Measurements from ENCODE around the gene CTXND2. TPM values are rescaled to one million over a fixed set of nuclear protein-coding genes. Genes with fewer than 3 reads are reported as not detected.

Gene CTXND2
- total and polyA plus RNA-seq, 4 experiments from 2014 or later, result not detected

Other genes starting within 250 kb of the CTXND2 start
- 10 to 100 TPM; 29.7 to 30.4 TPM for gene GOLPH3L, start 190.0 kb upstream of the CTXND2 start, total RNA-seq
- gene GOLPH3L, start 190.0 kb upstream of the CTXND2 start, polyA plus RNA-seq, result 10 to 100 TPM; 16.7 to 25.7 TPM
- gene HORMAD1, start 166.2 kb upstream of the CTXND2 start, total RNA-seq, result under 1 TPM in 1 of 2 experiments, not detected in 1; 0.64 TPM
- not detected for gene HORMAD1, start 166.2 kb upstream of the CTXND2 start, polyA plus RNA-seq
- 100 to 1,000 TPM; 119 TPM for gene CTSS, start 121.4 kb upstream of the CTXND2 start, total RNA-seq
- 100 to 1,000 TPM; 146 to 172 TPM for gene CTSS, start 121.4 kb upstream of the CTXND2 start, polyA plus RNA-seq
- gene CTSK, start 78.9 kb upstream of the CTXND2 start, total RNA-seq, result 1 to 10 TPM; 5.9 to 6.6 TPM
- under 1 TPM in 1 of 2 donors, not detected in 1; 0.56 TPM for gene CTSK, start 78.9 kb upstream of the CTXND2 start, polyA plus RNA-seq
- gene ARNT, start 10.5 kb upstream of the CTXND2 start, total RNA-seq, result 10 to 100 TPM; 36.6 to 37.7 TPM
- gene ARNT, start 10.5 kb upstream of the CTXND2 start, polyA plus RNA-seq, result 10 to 100 TPM; 20.2 to 25.5 TPM
- 10 to 100 TPM; 71.4 to 72.6 TPM for gene SETDB1, start 39.2 kb downstream of the CTXND2 start, total RNA-seq
- gene SETDB1, start 39.2 kb downstream of the CTXND2 start, polyA plus RNA-seq, result 10 to 100 TPM in 1 of 2 donors, 1 to 10 TPM in 1; 9.8 to 14.2 TPM
- 100 to 1,000 TPM; 145 to 149 TPM for gene CERS2, start 87.7 kb downstream of the CTXND2 start, total RNA-seq
- gene CERS2, start 87.7 kb downstream of the CTXND2 start, polyA plus RNA-seq, result 100 to 1,000 TPM; 184 to 206 TPM
- gene ANXA9, start 95.2 kb downstream of the CTXND2 start, total RNA-seq, result under 1 TPM in 1 of 2 experiments, not detected in 1; 0.17 TPM
- gene ANXA9, start 95.2 kb downstream of the CTXND2 start, polyA plus RNA-seq, result under 1 TPM; 0.23 to 0.33 TPM
- gene MINDY1, start 119.8 kb downstream of the CTXND2 start, total RNA-seq, result 10 to 100 TPM; 31.4 to 32.1 TPM
- gene MINDY1, start 119.8 kb downstream of the CTXND2 start, polyA plus RNA-seq, result 10 to 100 TPM in 1 of 2 donors, 1 to 10 TPM in 1; 6.5 to 17.6 TPM
- gene PRUNE1, start 121.3 kb downstream of the CTXND2 start, total RNA-seq, result 10 to 100 TPM; 35.0 to 38.9 TPM
- gene PRUNE1, start 121.3 kb downstream of the CTXND2 start, polyA plus RNA-seq, result 10 to 100 TPM; 52.6 to 59.0 TPM
- 1 to 10 TPM; 4.6 to 8.3 TPM for gene BNIPL, start 149.4 kb downstream of the CTXND2 start, total RNA-seq
- not detected for gene BNIPL, start 149.4 kb downstream of the CTXND2 start, polyA plus RNA-seq
- 1 to 10 TPM; 2.4 to 3.5 TPM for gene C1orf56, start 160.6 kb downstream of the CTXND2 start, total RNA-seq
- 1 to 10 TPM; 1.4 to 3.6 TPM for gene C1orf56, start 160.6 kb downstream of the CTXND2 start, polyA plus RNA-seq
- gene CDC42SE1, start 172.5 kb downstream of the CTXND2 start, total RNA-seq, result 100 to 1,000 TPM; 478 to 483 TPM
- gene CDC42SE1, start 172.5 kb downstream of the CTXND2 start, polyA plus RNA-seq, result 100 to 1,000 TPM in 1 of 2 donors, 10 to 100 TPM in 1; 66.2 to 100 TPM
- 1 to 10 TPM; 4.5 to 4.9 TPM for gene MLLT11, start 173.3 kb downstream of the CTXND2 start, total RNA-seq
- 1 to 10 TPM; 3.6 to 3.9 TPM for gene MLLT11, start 173.3 kb downstream of the CTXND2 start, polyA plus RNA-seq
- 10 to 100 TPM; 36.8 to 42.8 TPM for gene GABPB2, start 183.6 kb downstream of the CTXND2 start, total RNA-seq
- 10 to 100 TPM in 1 of 2 donors, 1 to 10 TPM in 1; 4.9 to 14.2 TPM for gene GABPB2, start 183.6 kb downstream of the CTXND2 start, polyA plus RNA-seq